K562 (cell line): Measurements from ENCODE around the gene KPNA3. TPM values are rescaled to one million over a fixed set of nuclear protein-coding genes. Genes with fewer than 3 reads are reported as not detected.

Source experiments
- ATAC-seq: fragments of 200-7000 bp; cut with Tn5 transposase; 3 replicates; pipeline ENCODE4 v1.9.1; 2020; ENCODE audit warnings: moderate library complexity
- BruUV-seq: library from RNA; stranded (reverse); fragments of 400-500 nt; replicated peaks from 2 replicates; lab custom pipeline; 2021; lab: Mats Ljungman, UMichigan
- CTCF ChIA-PET: fragments of 300-600 bp; formaldehyde crosslinking; extraction: SDS; loops from one replicate; lab custom pipeline; 2021; ENCODE audit warnings: low intra/inter-chr PET ratio; lab: Yijun Ruan, JAX
- POLR2A ChIA-PET: fragments of 300-600, 350-650 bp; sonication (Branson Sonifier 250); formaldehyde crosslinking; extraction: SDS; loops from one replicate; lab custom pipeline; 2021; ENCODE audit warnings: antibody characterized with exemption, inconsistent platforms; lab: Yijun Ruan, JAX
- DNase-seq, 4 experiments: peaks; one replicate each; pipeline versions ENCODE4 v3.0.0 to v3.0.0-alpha.2; 2011 to 2018; ENCODE audit warnings: low spot score in 3 of 4, mixed read lengths in 3 of 4; ENCODE audit errors: extremely low read depth in 1 of 4
- FAIRE-seq: peaks from 2 replicates; lab custom pipeline; 2011; peaks lifted over from hg19 to GRCh38; lab: Jason Lieb, UNC
- H2AFZ ChIP-seq: 2 replicates; pipeline ENCODE4 v1.6.0; 2011; ENCODE audit warnings: low read depth, low read length, control low read depth, inconsistent platforms
- H3K27ac ChIP-seq: fragments of 200-600 bp; 3 replicates; pipeline ENCODE4 v1.8.0; 2011; ENCODE audit warnings: low read depth, mild to moderate bottlenecking, control low read depth, inconsistent platforms, low read length, moderate library complexity, mixed read lengths; ENCODE audit errors: extremely low read depth
- H3K27me3 ChIP-seq, 2 experiments: fragments of 300-600 bp in 1 of 2; 2 replicates in 1 of 2; 3 replicates in 1 of 2; pipeline versions ENCODE4 v1.6.0 to v1.8.0; 2011; ENCODE audit warnings: inconsistent platforms in 2 of 2, low read length in 2 of 2, mild to moderate bottlenecking in 1 of 2, mixed read lengths in 1 of 2, moderate library complexity in 1 of 2; ENCODE audit not compliant: control insufficient read depth in 2 of 2, insufficient read depth in 2 of 2
- H3K36me3 ChIP-seq: fragments of 300-600 bp; 3 replicates; pipeline ENCODE4 v1.8.0; 2011; ENCODE audit warnings: mild to moderate bottlenecking, low read length, inconsistent platforms; ENCODE audit not compliant: control insufficient read depth, insufficient read depth
- H3K4me1 ChIP-seq, 2 experiments: fragments of 200-600 bp in 1 of 2; replicated peaks in 1 of 2; 2 replicates in 1 of 2; 3 replicates in 1 of 2; pipeline versions ENCODE4 v1.5.1 to v1.8.0; 2011; ENCODE audit warnings: inconsistent platforms in 2 of 2, low read length in 2 of 2, mild to moderate bottlenecking in 1 of 2, mixed read lengths in 1 of 2, moderate library complexity in 1 of 2; ENCODE audit not compliant: control insufficient read depth in 2 of 2, insufficient read depth in 2 of 2
- H3K4me2 ChIP-seq: 2 replicates; pipeline ENCODE4 v1.6.1; 2011; ENCODE audit warnings: low read length, control low read depth, inconsistent platforms, mixed read lengths; ENCODE audit not compliant: insufficient read depth
- H3K4me3 ChIP-seq: fragments of 200-600 bp; sonication (generic), shearing (Covaris generic); 2 replicates; pipeline ENCODE4 v1.5.1; 2016; ENCODE audit warnings: control low read depth, inconsistent platforms
- H3K79me2 ChIP-seq: fragments of 200-600 bp; 3 replicates; pipeline ENCODE4 v1.8.0; 2011; ENCODE audit warnings: low read length, inconsistent platforms; ENCODE audit not compliant: control insufficient read depth, insufficient read depth
- H3K9ac ChIP-seq, 2 experiments: 2 replicates each; pipeline versions ENCODE4 v1.6.0 to v1.6.1; 2011; ENCODE audit warnings: low read depth in 2 of 2, low read length in 2 of 2, control low read depth in 1 of 2, inconsistent platforms in 1 of 2, mild to moderate bottlenecking in 1 of 2, mixed read lengths in 1 of 2; ENCODE audit not compliant: insufficient read depth in 1 of 2
- H3K9me1 ChIP-seq: one replicate; pipeline ENCODE4 v1.6.0; 2011; ENCODE audit warnings: inconsistent platforms, mild to moderate bottlenecking, low read length, moderate library complexity; ENCODE audit not compliant: control insufficient read depth, insufficient read depth
- H3K9me3 ChIP-seq: replicated peaks from 2 replicates; pipeline ENCODE4 v1.5.1; 2011; ENCODE audit warnings: low read depth, low read length, inconsistent platforms; ENCODE audit not compliant: control insufficient read depth, insufficient read depth
- H4K20me1 ChIP-seq: replicated peaks from 2 replicates; pipeline ENCODE4 v1.6.1; 2011; ENCODE audit warnings: low read length, inconsistent platforms, mixed read lengths; ENCODE audit not compliant: control insufficient read depth, insufficient read depth
- EGR1 ChIP-seq: fragments of 450-650 bp; conservative IDR thresholded peaks from 2 replicates; pipeline ENCODE4 v1.6.1; 2017; ENCODE audit warnings: mild to moderate bottlenecking
- HMG20A ChIP-seq: fragments of 450-650 bp; formaldehyde crosslinking; conservative IDR thresholded peaks from 2 replicates; pipeline ENCODE4 v1.4.0; 2020; ENCODE audit warnings: mild to moderate bottlenecking, mixed read lengths
- MAFK ChIP-seq: IDR thresholded peaks from 2 replicates; pipeline ENCODE4 v1.6.1; 2011; ENCODE audit warnings: low read length, improper control_type of control experiment
- MEF2A ChIP-seq: IDR thresholded peaks from 2 replicates; pipeline ENCODE4 v1.6.1; 2011; ENCODE audit warnings: low read depth, mild to moderate bottlenecking, low read length, moderate library complexity; ENCODE audit not compliant: control insufficient read depth
- REST ChIP-seq, 2 experiments: fragments of 450-650 bp; formaldehyde crosslinking in 1 of 2; IDR thresholded peaks; 2 replicates each; pipeline versions ENCODE4 v1.4.0 to v1.6.1; 2014 to 2020; ENCODE audit warnings: mild to moderate bottlenecking in 2 of 2, borderline replicate concordance in 1 of 2, low read depth in 1 of 2
- TGIF2 ChIP-seq: sonication (generic); formaldehyde crosslinking; IDR thresholded peaks from 2 replicates; pipeline ENCODE4 v1.8.1; 2022; ENCODE audit warnings: mild to moderate bottlenecking, missing genetic modification reagents, moderate library complexity
- ZBTB12 ChIP-seq: fragments of 250-450 bp; sonication (Bioruptor Pico); IDR thresholded peaks from 2 replicates; pipeline ENCODE4 v1.4.0; 2020
- ZMIZ1 ChIP-seq, 2 experiments: fragments of 150-350 bp in 1 of 2; IDR thresholded peaks; 2 replicates each; pipeline ENCODE4 v1.6.1; 2012 to 2016; ENCODE audit warnings: low read depth in 2 of 2, low read length in 2 of 2, mild to moderate bottlenecking in 1 of 2, moderate library complexity in 1 of 2
- ZNF830 ChIP-seq: fragments of 250-450 bp; sonication (Bioruptor Pico); IDR thresholded peaks from 2 replicates; pipeline ENCODE4 v1.5.0; 2021; ENCODE audit warnings: mild to moderate bottlenecking
- WGBS: fragments of 100-300 bp; shearing (Covaris generic); methylation state at CpG from one replicate; pipeline ENCODE4 v1.1.6; 2016; ENCODE audit warnings: low coverage, mixed read lengths; ENCODE audit not compliant: insufficient coverage; ENCODE audit errors: missing lambda C conversion rate; 5-methylcytosine and 5-hydroxymethylcytosine counted together
- in situ Hi-C: fragments of 300-500 bp; cut with MboI; formaldehyde crosslinking; loops from 4 replicates; pipeline ENCODE4 v1.15.0; 2018; ENCODE audit warnings: inconsistent platforms, mixed read lengths
- intact Hi-C: fragments of 100-400 bp; cut with micrococcal nuclease; formaldehyde crosslinking; loops from 2 replicates; pipeline ENCODE4 v1.14.2; 2022
- polyA plus RNA-seq, 8 experiments: library from polyadenylated mRNA; depleted of rRNA in 4 of 8; stranded (reverse) in 5 of 8; unstranded in 3 of 8; fragments of >200 nt; fragmentation: Nextera tagmentation in 2 of 8; fragmentation: Illumina TruSeq in 1 of 8; extraction: Ambion mirVana in 2 of 8; extraction: Trizol in 1 of 8; gene quantifications; 2 replicates each; pipeline versions ENCODE4 v1.2.1 to v1.2.3, GENCODE V29; 2011 to 2014; ENCODE audit warnings: inconsistent platforms in 1 of 8, missing spikeins in 1 of 8
- total RNA-seq, 7 experiments: library from RNA; depleted of rRNA in 6 of 7; stranded (reverse); fragments of >200 nt in 6 of 7; fragmentation: Illumina TruSeq in 2 of 7; extraction: Trizol in 2 of 7; gene quantifications; 2 replicates each; pipeline versions ENCODE4 v1.2.1 to v1.2.3, GENCODE V29; 2011 to 2021; ENCODE audit warnings: low replicate concordance in 1 of 7

The KPNA3 gene
- total and polyA plus RNA-seq, 9 of the 15 experiments (the other 6 are each of a cell fraction or from before 2014, with no cell fraction given): 8.5 to 23.4 (median 15.7) TPM

GRCh38 chr13:49693877-49694276 lies 98.6 kb downstream of the KPNA3 start:
- ATAC-seq (no peak), FAIRE-seq (no peak), DNase-seq (no peak)
- no peak overlapping the region for H3K4me2 ChIP-seq
- ChIA-PET CTCF (no interaction called here), POLR2A (interaction anchor here (0.6 kb wide), 1 partner anchor 709 kb away, joined by 4 read pairs; no protein-coding TSS in a partner anchor)
- H3K4me3 ChIP-seq: no peak overlapping the region
- no peaks in the 10 kb centered on the region for H3K9me1 ChIP-seq
- in situ Hi-C loops (no loop called here), intact Hi-C loops (no loop called here)
- no peak overlapping the region for H3K9ac ChIP-seq
- 58% methylated on average over 2 of the region's 3 CpGs for WGBS
- H4K20me1 ChIP-seq: no peaks in the 10 kb centered on the region
- H3K9me3 ChIP-seq: no peaks in the 10 kb centered on the region
- H3K4me1 ChIP-seq: peaks cover 0 to 13% of the 10 kb centered on the region in 2 experiments; a peak in 2 of 5 replicates
- H3K79me2 ChIP-seq: peaks cover 23% of the 10 kb centered on the region
- no peak overlapping the region for H2AFZ ChIP-seq
- H3K27me3 ChIP-seq: no peaks in the 10 kb centered on the region
- no peaks in the 10 kb centered on the region for H3K36me3 ChIP-seq
- no TSS peak for BruUV-seq
- H3K27ac ChIP-seq: no peak overlapping the region
- no peak for TF ChIP-seq ZBTB12 (CRISPR knock-in tag)
- no peak for TF ChIP-seq EGR1
- TF ChIP-seq MAFK: no peak
- TF ChIP-seq MEF2A: no peak
- TF ChIP-seq TGIF2 (CRISPR knock-in tag): no peak
- TF ChIP-seq ZNF830: no peak
- TF ChIP-seq REST (IDR thresholded peaks at IDR 0.05; ENCODE audit: borderline replicate concordance): no peak
- TF ChIP-seq REST (CRISPR knock-in tag; IDR thresholded peaks at IDR 0.05; ENCODE audit: low read depth): no peak
- no peak for TF ChIP-seq HMG20A
- TF ChIP-seq ZMIZ1 (IDR thresholded peaks at IDR 0.05; ENCODE audit: low read depth in 2 of 2, low read length in 2 of 2): no peak
